Upper lobe of left lung (tissue), 6 donors: ENCODE results near the gene CENPP. TPM values are rescaled to one million over a fixed set of nuclear protein-coding genes. Genes with fewer than 3 reads are reported as not detected.

Experiments
- ATAC-seq, 2 donors: fragments of 200-7000 bp; cut with Tn5 transposase; one replicate each; pipeline ENCODE4 v1.9.1; 2022; ENCODE audit warnings: mild to moderate bottlenecking in 2 of 2, moderate library complexity in 2 of 2; ENCODE audit not compliant: low FRiP score in 2 of 2
- DNase-seq, 2 donors: peaks; one replicate each; pipeline ENCODE4 v3.0.0-alpha.2; 2019 to 2020
- H3K27ac ChIP-seq, 4 donors: fragments of 200-600 bp; sonication (generic); one replicate each; pipeline ENCODE4 v1.5.1; 2016 to 2019
- H3K27me3 ChIP-seq, 4 donors: fragments of 200-600 bp; sonication (generic); one replicate each; pipeline ENCODE4 v1.5.1; 2017 to 2019
- H3K36me3 ChIP-seq, 4 donors: fragments of 200-600 bp; sonication (generic); one replicate each; pipeline ENCODE4 v1.5.1; 2016 to 2019
- H3K4me1 ChIP-seq, 4 donors: fragments of 200-600 bp; sonication (generic); one replicate each; pipeline ENCODE4 v1.5.1; 2018 to 2019
- H3K4me3 ChIP-seq, 4 donors: fragments of 200-600 bp; sonication (generic); one replicate each; pipeline ENCODE4 v1.5.1; 2017 to 2019; ENCODE audit warnings: mild to moderate bottlenecking in 2 of 4, moderate library complexity in 1 of 4
- H3K9me3 ChIP-seq, 4 donors: fragments of 200-600 bp; sonication (generic); one replicate each; pipeline ENCODE4 v1.5.1; 2018 to 2019
- EP300 ChIP-seq, 4 donors: sonication (generic); formaldehyde crosslinking; IDR thresholded peaks; one replicate each; pipeline ENCODE4 v1.5.1; 2017; ENCODE audit warnings: antibody characterized with exemption in 4 of 4, control low read depth in 2 of 4
- POLR2A ChIP-seq, 4 donors: fragments of 450-650 bp; IDR thresholded peaks; one replicate each; pipeline ENCODE4 v1.5.1; 2016 to 2017; ENCODE audit warnings: antibody characterized with exemption in 4 of 4, mild to moderate bottlenecking in 2 of 4
- POLR2AphosphoS5 ChIP-seq, 2 donors: sonication (generic); formaldehyde crosslinking; IDR thresholded peaks; one replicate each; pipeline ENCODE4 v1.5.1; 2017; ENCODE audit warnings: antibody characterized with exemption in 2 of 2
- WGBS, 2 donors: methylation state at CpG; one replicate each; pipeline ENCODE4 v1.1.5; 2017 to 2018; 5-methylcytosine and 5-hydroxymethylcytosine counted together
- total RNA-seq, 6 donors: library from RNA; depleted of rRNA in 4 of 6; stranded (reverse); fragments of >200 nt in 4 of 6; gene quantifications; one replicate each; pipeline versions ENCODE4 v1.1.0 to v1.2.1, GENCODE V29; 2016 to 2021
- TF ChIP-seq, protein P1 (sequence below), 6 experiments: fragments of 450-650 bp in 4 of 6; fragments of 200-600 bp in 2 of 6; sonication (generic) in 2 of 6; IDR thresholded peaks; one replicate each; pipeline ENCODE4 v1.5.1; 2016 to 2019; ENCODE audit warnings: antibody characterized with exemption in 6 of 6
- donor health status: DM: no; HTN: no; CAD: no; lungs with moderate emphysema.
- donor health status: DM: no; HTN: yes; CAD: no; lungs with severe emphysema.

Gene CENPP
- total RNA-seq, 6 donors from 2014 or later, result 2.9 to 17.8 (median 4.9) TPM

DNA sequence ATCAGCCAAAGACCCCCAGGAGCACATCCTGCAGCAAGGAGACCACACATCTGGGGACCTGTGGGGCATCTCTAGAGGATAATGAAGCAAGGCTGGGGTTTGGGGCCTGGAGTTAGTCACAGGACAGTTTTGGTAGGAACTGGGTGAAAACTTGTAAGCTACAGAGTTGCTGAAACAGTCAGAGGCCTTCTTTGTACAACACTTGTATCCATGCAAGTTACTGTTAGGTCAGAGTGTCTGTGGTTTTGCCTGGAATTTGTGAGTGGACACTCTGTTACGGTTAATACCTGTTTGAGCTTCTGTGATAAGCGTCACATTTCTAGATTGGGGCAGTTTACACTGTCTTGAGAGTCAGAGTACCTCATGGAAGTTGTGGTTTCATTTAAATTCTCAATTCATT lies 179.1 kb downstream of the CENPP start:
- H3K27ac ChIP-seq, result peak overlapping the region in 1 of 4 donors; percentile 18
- no peak for TF ChIP-seq EP300 (IDR thresholded peaks at IDR 0.05)
- TF ChIP-seq POLR2AphosphoS5 (IDR thresholded peaks at IDR 0.05), result no peak
- TF ChIP-seq POLR2A (IDR thresholded peaks at IDR 0.05), result no peak
- TF ChIP-seq, protein P1, sequence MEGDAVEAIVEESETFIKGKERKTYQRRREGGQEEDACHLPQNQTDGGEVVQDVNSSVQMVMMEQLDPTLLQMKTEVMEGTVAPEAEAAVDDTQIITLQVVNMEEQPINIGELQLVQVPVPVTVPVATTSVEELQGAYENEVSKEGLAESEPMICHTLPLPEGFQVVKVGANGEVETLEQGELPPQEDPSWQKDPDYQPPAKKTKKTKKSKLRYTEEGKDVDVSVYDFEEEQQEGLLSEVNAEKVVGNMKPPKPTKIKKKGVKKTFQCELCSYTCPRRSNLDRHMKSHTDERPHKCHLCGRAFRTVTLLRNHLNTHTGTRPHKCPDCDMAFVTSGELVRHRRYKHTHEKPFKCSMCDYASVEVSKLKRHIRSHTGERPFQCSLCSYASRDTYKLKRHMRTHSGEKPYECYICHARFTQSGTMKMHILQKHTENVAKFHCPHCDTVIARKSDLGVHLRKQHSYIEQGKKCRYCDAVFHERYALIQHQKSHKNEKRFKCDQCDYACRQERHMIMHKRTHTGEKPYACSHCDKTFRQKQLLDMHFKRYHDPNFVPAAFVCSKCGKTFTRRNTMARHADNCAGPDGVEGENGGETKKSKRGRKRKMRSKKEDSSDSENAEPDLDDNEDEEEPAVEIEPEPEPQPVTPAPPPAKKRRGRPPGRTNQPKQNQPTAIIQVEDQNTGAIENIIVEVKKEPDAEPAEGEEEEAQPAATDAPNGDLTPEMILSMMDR (IDR thresholded peaks at IDR 0.05), result no peak
- ATAC-seq (no peak), DNase-seq (no peak)
- no peaks in the 10 kb centered on the region for H3K9me3 ChIP-seq
- H3K4me3 ChIP-seq, result no peak overlapping the region
- peaks cover 0 to 10% (median 4%) of the 10 kb centered on the region in 4 donors for H3K4me1 ChIP-seq
- 83 to 90% methylated on average over 2 of the region's 2 CpGs for WGBS, 2 donors
- H3K36me3 ChIP-seq, result no peaks in the 10 kb centered on the region
- H3K27me3 ChIP-seq, result no peaks in the 10 kb centered on the region

DNA sequence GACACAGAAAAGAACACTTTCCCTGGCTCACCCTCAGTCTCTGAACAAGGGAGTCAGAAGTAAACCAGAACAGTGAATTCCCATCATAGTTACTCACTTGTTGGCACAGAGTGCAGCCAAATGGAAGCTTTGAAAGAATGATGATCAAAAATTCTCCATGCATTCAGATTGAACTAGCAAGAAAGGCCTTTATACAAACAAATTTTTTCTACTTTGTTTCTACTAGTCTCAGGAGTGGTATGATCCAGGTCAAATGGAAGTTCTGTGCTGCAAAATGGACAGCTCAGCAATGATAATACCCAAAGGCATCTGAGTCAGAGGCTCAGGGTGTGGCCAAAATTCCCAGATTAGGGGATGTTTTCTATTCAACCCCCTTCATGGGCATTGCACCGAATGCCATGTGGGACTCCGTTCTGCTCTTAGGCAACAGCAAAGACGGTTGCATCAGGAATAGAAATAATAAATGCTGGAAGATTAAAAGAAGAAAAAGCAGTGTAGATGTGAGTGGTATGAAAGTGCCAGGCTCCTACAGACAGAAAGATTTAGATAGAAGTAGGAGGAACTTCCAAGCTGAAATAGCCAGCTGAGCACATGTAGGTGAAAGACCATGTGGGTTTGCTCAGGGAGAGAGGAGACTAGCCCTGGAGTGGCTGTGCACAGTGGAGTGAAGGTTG lies 180.6 kb downstream of the CENPP start:
- no peaks in the 10 kb centered on the region for H3K36me3 ChIP-seq
- no peak for DNase-seq

DNA sequence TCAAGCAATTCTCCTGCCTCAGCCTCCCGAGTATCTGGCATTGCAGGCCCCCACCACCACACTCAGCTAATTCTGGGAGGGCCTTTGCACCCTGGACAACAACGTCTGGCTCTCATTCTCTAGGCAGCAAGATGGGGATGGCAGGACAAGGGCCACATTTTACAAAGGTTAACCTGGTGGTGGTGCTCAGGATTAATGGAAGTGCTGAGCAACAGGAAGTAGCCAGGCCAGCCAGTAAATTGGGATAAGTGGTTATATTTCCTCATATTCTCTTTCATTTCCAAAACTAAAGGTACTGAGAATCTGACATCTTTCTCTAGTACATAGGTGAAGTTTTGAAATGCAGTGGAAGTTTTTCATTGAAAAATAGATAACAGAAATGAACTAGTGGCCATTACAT lies 181.3 kb downstream of the CENPP start:
- peak overlapping the region in 2 of 4 donors; percentile 10 to 20 for H3K27ac ChIP-seq
- ATAC-seq, result no peak
- 82 to 86% methylated on average over 2 of the region's 2 CpGs for WGBS, 2 donors
- H3K4me3 ChIP-seq, result no peak overlapping the region
- H3K9me3 ChIP-seq, result no peaks in the 10 kb centered on the region
- DNase-seq, result no peak
- H3K4me1 ChIP-seq, result peaks cover 0 to 10% (median 4%) of the 10 kb centered on the region in 4 donors
- H3K36me3 ChIP-seq, result no peaks in the 10 kb centered on the region
- TF ChIP-seq POLR2A (IDR thresholded peaks at IDR 0.05), result no peak
- TF ChIP-seq POLR2AphosphoS5 (IDR thresholded peaks at IDR 0.05), result no peak
- TF ChIP-seq, protein P1 (IDR thresholded peaks at IDR 0.05), result no peak
- no peak for TF ChIP-seq EP300 (IDR thresholded peaks at IDR 0.05)
- H3K27me3 ChIP-seq, result no peaks in the 10 kb centered on the region

More for the DNA sequence above, 180.6 kb downstream of the CENPP start:
- ATAC-seq, result peak; percentile 49 to 90
- peak overlapping the region in 1 of 4 donors; percentile 20 for H3K27ac ChIP-seq
- H3K27me3 ChIP-seq, result no peaks in the 10 kb centered on the region
- peaks cover 0 to 10% (median 4%) of the 10 kb centered on the region in 4 donors for H3K4me1 ChIP-seq
- H3K4me3 ChIP-seq, result no peak overlapping the region
- TF ChIP-seq POLR2AphosphoS5 (IDR thresholded peaks at IDR 0.05), result no peak
- TF ChIP-seq, protein P1 (IDR thresholded peaks at IDR 0.05), result no peak
- no peak for TF ChIP-seq POLR2A (IDR thresholded peaks at IDR 0.05)
- no peaks in the 10 kb centered on the region for H3K9me3 ChIP-seq
- WGBS, 2 donors, result 77 to 84% methylated on average over 3 of the region's 3 CpGs

DNA sequence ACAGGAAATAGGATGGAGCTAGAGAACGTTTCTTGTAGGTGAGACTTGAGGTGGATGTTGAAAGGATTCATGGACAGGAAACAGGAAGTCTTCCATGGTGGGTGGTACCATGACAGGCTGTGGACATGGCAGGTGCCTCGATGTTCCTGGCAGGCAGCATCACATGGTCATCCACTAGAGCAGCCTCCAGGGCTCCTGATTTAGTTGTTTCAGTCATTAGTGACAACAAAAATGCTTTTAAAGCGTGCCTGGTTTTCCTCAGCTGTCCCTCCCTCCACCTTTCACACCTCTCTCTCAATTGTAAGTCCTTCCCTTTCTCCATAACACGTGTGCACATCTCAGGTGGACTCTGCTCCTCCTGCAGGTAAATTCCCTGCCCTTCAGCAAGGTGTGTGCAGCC lies 181.7 kb downstream of the CENPP start:
- ATAC-seq (no peak), DNase-seq (no peak)
- Histone ChIP-seq H3K27ac (peak overlapping the region in 3 of 4 donors; percentile 10 to 73 (median 64)), H3K27me3 (no peaks in the 10 kb centered on the region), H3K4me1 (peaks cover 0 to 10% (median 4%) of the 10 kb centered on the region in 4 donors), H3K4me3 (no peak overlapping the region), H3K9me3 (no peaks in the 10 kb centered on the region), H3K36me3 (no peaks in the 10 kb centered on the region)
- WGBS, 2 donors, result 57 to 76% methylated on average over 4 of the region's 4 CpGs
- no peak for TF ChIP-seq POLR2AphosphoS5 (IDR thresholded peaks at IDR 0.05)
- TF ChIP-seq, protein P1 (IDR thresholded peaks at IDR 0.05), result no peak
- no peak for TF ChIP-seq POLR2A (IDR thresholded peaks at IDR 0.05)
- TF ChIP-seq EP300 (IDR thresholded peaks at IDR 0.05), result no peak
